ENCODE results near the gene RELB. TPM values are rescaled to one million over a fixed set of nuclear protein-coding genes. Genes with fewer than 3 reads are reported as not detected.

Gene RELB
- total and polyA plus RNA-seq, 2 of the 4 experiments (the other 2 are of a cell fraction) = 5.0 to 17.2 TPM

DNA sequence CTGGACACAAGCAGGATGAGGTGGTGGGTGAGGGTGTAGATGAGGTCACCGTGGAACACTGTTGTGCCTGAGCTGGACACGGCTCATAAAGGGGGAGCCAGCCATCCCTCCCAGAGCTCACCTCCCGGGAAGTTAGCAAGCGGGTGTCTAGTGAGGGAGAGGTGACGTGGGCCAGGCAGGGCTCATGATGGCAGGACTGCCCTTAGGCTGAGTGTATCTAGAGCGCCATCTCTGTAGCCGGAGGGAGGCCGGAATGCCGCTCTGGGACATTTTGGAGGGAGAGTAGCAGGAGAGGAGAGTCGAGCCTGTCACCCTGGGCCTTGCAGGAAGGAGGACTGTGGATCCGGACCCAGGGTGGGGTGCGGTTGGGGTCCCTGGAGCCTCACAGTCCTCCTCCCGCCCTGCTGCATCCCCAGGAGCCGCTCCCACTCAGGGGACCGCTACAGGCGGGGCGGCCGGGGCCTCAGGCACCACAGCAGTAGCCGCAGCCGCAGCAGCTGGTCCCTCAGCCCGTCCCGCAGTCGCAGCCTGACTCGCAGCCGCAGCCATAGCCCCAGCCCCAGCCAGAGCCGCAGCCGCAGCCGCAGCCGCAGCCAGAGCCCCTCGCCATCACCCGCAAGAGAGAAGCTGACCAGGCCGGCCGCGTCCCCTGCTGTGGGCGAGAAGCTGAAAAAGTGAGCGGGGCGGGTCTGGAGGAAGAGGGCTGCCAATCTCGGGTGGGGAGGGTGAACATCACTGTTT, 65.8 kb downstream of the RELB start:
- Histone ChIP-seq H2BK15ac (ENCODE audit: low read depth, low read length) (no peak overlapping the region), H3K4me1 (ENCODE audit: control insufficient read depth, insufficient read depth, low read length) (no peaks in the 10 kb centered on the region), H3K56ac (ENCODE audit: extremely low read depth, insufficient read depth, low read length) (no peak overlapping the region), H4K8ac (ENCODE audit: low read depth in 2 of 2, low read length in 2 of 2) (no peak overlapping the region), H2AFZ (replicated peaks; ENCODE audit: low read length, poor library complexity) (no peak overlapping the region), H4K20me1 (ENCODE audit: insufficient read depth, low read length) (peaks cover 5% of the 10 kb centered on the region; the same call in 1 of the 2 replicates), H3K4me3 (ENCODE audit: insufficient read depth, low read depth, low read length) (no peak overlapping the region), H3K27ac (ENCODE audit: insufficient read depth, low read length) (no peak overlapping the region), H3K4me2 (ENCODE audit: low read depth, low read length) (no peak overlapping the region), H3K9ac (ENCODE audit: low read depth, low read length) (no peak overlapping the region), H3K9me1 (ENCODE audit: insufficient read depth, low read length) (no peaks in the 10 kb centered on the region), H2BK120ac (ENCODE audit: low read depth, low read length) (no peak overlapping the region), H4K91ac (ENCODE audit: insufficient read depth, low read depth, low read length) (no peak overlapping the region), H3K79me1 (ENCODE audit: low read depth in 1 of 2, low read length in 2 of 2) (peaks cover 4 to 18% of the 10 kb centered on the region in 2 experiments; a peak in 3 of 4 replicates), H3K36me3 (ENCODE audit: control insufficient read depth, insufficient read depth, low read length) (peaks cover 70% of the 10 kb centered on the region), H3K9me3 (ENCODE audit: control insufficient read depth, insufficient read depth, low read length) (no peaks in the 10 kb centered on the region), H3K14ac (replicated peaks; ENCODE audit: low read depth, low read length) (no peak overlapping the region), H3K27me3 (ENCODE audit: control insufficient read depth, insufficient read depth, low read length) (no peaks in the 10 kb centered on the region), H2AK5ac (ENCODE audit: low read depth, low read length) (no peak overlapping the region), H3K4ac (ENCODE audit: low read depth, low read length) (no peak overlapping the region), H2BK5ac (ENCODE audit: low read depth, low read length, poor library complexity, severe bottlenecking) (no peak overlapping the region), H4K5ac (ENCODE audit: low read depth, low read length) (no peak overlapping the region), H2AK9ac (replicated peaks; ENCODE audit: low read depth, low read length, poor library complexity) (no peak overlapping the region), H3K23ac (ENCODE audit: low read depth, low read length) (no peak overlapping the region), H3K18ac (ENCODE audit: low read depth, low read length) (no peak overlapping the region), H2BK20ac (ENCODE audit: low read depth, low read length) (no peak overlapping the region)
- DNase-seq (no peak), ATAC-seq (ENCODE audit: low read depth) (no peak)
- POLR2A ChIA-PET (ENCODE audit: unreplicated experiment) = no interaction called here
- 93% methylated on average over 23 of the region's 38 CpGs; no CpG with 5 or more reads in 1 of the 2 experiments for WGBS, 2 experiments (ENCODE audit: extremely low coverage in 2 of 2, insufficient read length in 1 of 2)
- in situ Hi-C loops (cut with MboI; ENCODE audit: low sequenced_read_pairs) (no loop called here), intact Hi-C loops (cut with micrococcal nuclease) (no loop called here), dilution Hi-C loops (cut with HindIII; ENCODE audit: low sequenced_read_pairs, unreplicated experiment) (no loop called here)
- no TSS peak for BruUV-seq (replicated peaks)
- CTCF ChIA-PET = interaction anchor here (1.5 kb wide), 1 partner anchor 7 kb away, joined by 3 read pairs; no protein-coding TSS in a partner anchor
- no peak for TF ChIP-seq RAD21 (IDR thresholded peaks at IDR 0.05; ENCODE audit: low read length)
- TF ChIP-seq, protein P1, sequence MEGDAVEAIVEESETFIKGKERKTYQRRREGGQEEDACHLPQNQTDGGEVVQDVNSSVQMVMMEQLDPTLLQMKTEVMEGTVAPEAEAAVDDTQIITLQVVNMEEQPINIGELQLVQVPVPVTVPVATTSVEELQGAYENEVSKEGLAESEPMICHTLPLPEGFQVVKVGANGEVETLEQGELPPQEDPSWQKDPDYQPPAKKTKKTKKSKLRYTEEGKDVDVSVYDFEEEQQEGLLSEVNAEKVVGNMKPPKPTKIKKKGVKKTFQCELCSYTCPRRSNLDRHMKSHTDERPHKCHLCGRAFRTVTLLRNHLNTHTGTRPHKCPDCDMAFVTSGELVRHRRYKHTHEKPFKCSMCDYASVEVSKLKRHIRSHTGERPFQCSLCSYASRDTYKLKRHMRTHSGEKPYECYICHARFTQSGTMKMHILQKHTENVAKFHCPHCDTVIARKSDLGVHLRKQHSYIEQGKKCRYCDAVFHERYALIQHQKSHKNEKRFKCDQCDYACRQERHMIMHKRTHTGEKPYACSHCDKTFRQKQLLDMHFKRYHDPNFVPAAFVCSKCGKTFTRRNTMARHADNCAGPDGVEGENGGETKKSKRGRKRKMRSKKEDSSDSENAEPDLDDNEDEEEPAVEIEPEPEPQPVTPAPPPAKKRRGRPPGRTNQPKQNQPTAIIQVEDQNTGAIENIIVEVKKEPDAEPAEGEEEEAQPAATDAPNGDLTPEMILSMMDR (conservative IDR thresholded peaks at IDR 0.05; ENCODE audit: low read depth, low read length) = no peak
- no peak for TF ChIP-seq SMC3 (IDR thresholded peaks at IDR 0.05; ENCODE audit: low read depth, low read length)
- TF ChIP-seq POLR2A (IDR thresholded peaks at IDR 0.05; ENCODE audit: low read depth, low read length) = no peak
- no peak for TF ChIP-seq FOS (IDR thresholded peaks at IDR 0.05; ENCODE audit: low read depth, low read length)
- TF ChIP-seq MAFK (IDR thresholded peaks at IDR 0.05; ENCODE audit: low read depth, low read length) = no peak
- TF ChIP-seq BHLHE40 (IDR thresholded peaks at IDR 0.05; ENCODE audit: low read depth, low read length) = no peak
- TF ChIP-seq RFX5 (IDR thresholded peaks at IDR 0.05; ENCODE audit: low read depth, low read length) = no peak
- TF ChIP-seq NFE2L2 (IDR thresholded peaks at IDR 0.05; ENCODE audit: low read depth, low read length) = no peak
- no peak for TF ChIP-seq RCOR1 (IDR thresholded peaks at IDR 0.05; ENCODE audit: insufficient replicate concordance, low read length)

Measured in IMR-90 (cell line).